ENCODE data around the gene NOXA1.

Gene NOXA1

GRCh38 chr9:137392232-137393007, 30.8 kb upstream of the NOXA1 start:
- Histone ChIP-seq H3K4ac (ENCODE audit: low read length) (no peak overlapping the region), H2BK15ac (ENCODE audit: low read length) (no peak overlapping the region), H3K4me3 (ENCODE audit: low read length in 2 of 2) (no peak overlapping the region), H4K91ac (ENCODE audit: low read depth, low read length, poor library complexity) (no peak overlapping the region), H3K4me1 (ENCODE audit: control insufficient read depth in 2 of 2, insufficient read depth in 1 of 2, low read depth in 1 of 2, low read length in 2 of 2) (peaks cover 1 to 16% of the 10 kb centered on the region in 2 donors), H3K9me3 (replicated peaks in 1 of 2; ENCODE audit: control insufficient read depth in 2 of 2, insufficient read depth in 1 of 2, low read depth in 1 of 2, low read length in 2 of 2) (peaks cover 2 to 3% of the 10 kb centered on the region in 2 donors), H3K79me1 (ENCODE audit: low read depth, low read length) (peaks cover 9% of the 10 kb centered on the region), H3K27me3 (ENCODE audit: control insufficient read depth in 3 of 3, insufficient read depth in 3 of 3, low read depth in 1 of 3, low read length in 3 of 3) (no peaks in the 10 kb centered on the region), H2BK12ac (ENCODE audit: low read length) (no peak overlapping the region), H2BK120ac (ENCODE audit: low read depth, low read length) (no peak overlapping the region), H3K14ac (ENCODE audit: low read length) (no peak overlapping the region), H3K4me2 (ENCODE audit: insufficient read depth, low read length, poor library complexity, severe bottlenecking) (peak overlapping the region; percentile 11), H2BK5ac (ENCODE audit: low read length) (no peak overlapping the region), H3K18ac (ENCODE audit: low read length) (no peak overlapping the region), H2AFZ (ENCODE audit: low read length) (no peak overlapping the region), H3K36me3 (replicated peaks in 1 of 2; ENCODE audit: control insufficient read depth in 2 of 2, insufficient read depth in 2 of 2, low read length in 2 of 2) (peaks cover 2 to 6% of the 10 kb centered on the region in 2 donors), H2AK5ac (ENCODE audit: low read depth, low read length) (no peak overlapping the region), H3K27ac (replicated peaks; ENCODE audit: low read length) (no peak overlapping the region), H3K9ac (ENCODE audit: low read depth, low read length, poor library complexity) (peak overlapping the region; percentile 21), H3K23ac (ENCODE audit: low read depth, low read length, poor library complexity) (peak overlapping the region; percentile 20), H4K8ac (ENCODE audit: low read depth, low read length) (peak overlapping the region; percentile 3)
- WGBS, 2 donors (ENCODE audit: extremely low coverage in 2 of 2, insufficient read length in 2 of 2, insufficient replicate concordance in 1 of 2), result no CpG with 5 or more reads among the region's 23 CpGs
- DNase-seq (ENCODE audit: low spot score), result no peak

- peak overlapping the region; percentile 30 for H3K9ac ChIP-seq (ENCODE audit: low read depth, low read length, poor library complexity)
- no peak overlapping the region for H2BK5ac ChIP-seq (ENCODE audit: low read length)
- no peak overlapping the region for H3K4me2 ChIP-seq (ENCODE audit: insufficient read depth, low read length, poor library complexity, severe bottlenecking)
- no peak overlapping the region for H2BK15ac ChIP-seq (ENCODE audit: low read length)
- peaks cover 9% of the 10 kb centered on the region for H3K79me1 ChIP-seq (ENCODE audit: low read depth, low read length)
- peak overlapping the region; percentile 38 for H3K18ac ChIP-seq (ENCODE audit: low read length)
- H3K4ac ChIP-seq (ENCODE audit: low read length), result no peak overlapping the region
- H2BK12ac ChIP-seq (ENCODE audit: low read length), result peak overlapping the region; percentile 7
- no peaks in the 10 kb centered on the region for H3K27me3 ChIP-seq (ENCODE audit: control insufficient read depth in 3 of 3, insufficient read depth in 3 of 3, low read depth in 1 of 3, low read length in 3 of 3)
- no peak overlapping the region for H2AK5ac ChIP-seq (ENCODE audit: low read depth, low read length)
- no peak overlapping the region for H4K91ac ChIP-seq (ENCODE audit: low read depth, low read length, poor library complexity)
- no peak for DNase-seq (ENCODE audit: low spot score)
- peak overlapping the region; percentile 20 for H3K23ac ChIP-seq (ENCODE audit: low read depth, low read length, poor library complexity)
- H3K36me3 ChIP-seq (replicated peaks in 1 of 2; ENCODE audit: control insufficient read depth in 2 of 2, insufficient read depth in 2 of 2, low read length in 2 of 2), result peaks cover 2 to 6% of the 10 kb centered on the region in 2 donors
- no peak overlapping the region for H3K27ac ChIP-seq (replicated peaks; ENCODE audit: low read length)
- H2BK120ac ChIP-seq (ENCODE audit: low read depth, low read length), result no peak overlapping the region
- no peak overlapping the region for H3K14ac ChIP-seq (ENCODE audit: low read length)
- no peak overlapping the region for H4K8ac ChIP-seq (ENCODE audit: low read depth, low read length)
- no peak overlapping the region for H3K4me3 ChIP-seq (ENCODE audit: low read length in 2 of 2)
- peaks cover 3 to 5% of the 10 kb centered on the region in 2 donors for H3K9me3 ChIP-seq (replicated peaks in 1 of 2; ENCODE audit: control insufficient read depth in 2 of 2, insufficient read depth in 1 of 2, low read depth in 1 of 2, low read length in 2 of 2)
- no CpG with 5 or more reads among the region's 28 CpGs for WGBS, 2 donors (ENCODE audit: extremely low coverage in 2 of 2, insufficient read length in 2 of 2, insufficient replicate concordance in 1 of 2)
- H2AFZ ChIP-seq (ENCODE audit: low read length), result no peak overlapping the region
- peaks cover 1 to 8% of the 10 kb centered on the region in 2 donors for H3K4me1 ChIP-seq (ENCODE audit: control insufficient read depth in 2 of 2, insufficient read depth in 1 of 2, low read depth in 1 of 2, low read length in 2 of 2)
Measured at GRCh38 chr9:137393176-137394150, 29.7 kb upstream of the NOXA1 start.

- peak overlapping the region; percentile 65 for H3K23ac ChIP-seq (ENCODE audit: low read depth, low read length, poor library complexity)
- H3K14ac ChIP-seq (ENCODE audit: low read length), result peak overlapping the region; percentile 47
- no peak overlapping the region for H3K4me2 ChIP-seq (ENCODE audit: insufficient read depth, low read length, poor library complexity, severe bottlenecking)
- H3K9ac ChIP-seq (ENCODE audit: low read depth, low read length, poor library complexity), result peak overlapping the region; percentile 21
- peak overlapping the region; percentile 80 for H3K18ac ChIP-seq (ENCODE audit: low read length)
- DNase-seq (ENCODE audit: low spot score), result no peak
- H3K27me3 ChIP-seq (ENCODE audit: control insufficient read depth in 3 of 3, insufficient read depth in 3 of 3, low read depth in 1 of 3, low read length in 3 of 3), result no peaks in the 10 kb centered on the region
- no peak overlapping the region for H2BK15ac ChIP-seq (ENCODE audit: low read length)
- H2BK12ac ChIP-seq (ENCODE audit: low read length), result peak overlapping the region; percentile 73
- no peak overlapping the region for H2BK120ac ChIP-seq (ENCODE audit: low read depth, low read length)
- no peak overlapping the region for H3K4ac ChIP-seq (ENCODE audit: low read length)
- H3K36me3 ChIP-seq (replicated peaks in 1 of 2; ENCODE audit: control insufficient read depth in 2 of 2, insufficient read depth in 2 of 2, low read length in 2 of 2), result peaks cover 2 to 3% of the 10 kb centered on the region in 2 donors
- H3K79me1 ChIP-seq (ENCODE audit: low read depth, low read length), result peaks cover 9% of the 10 kb centered on the region
- H2BK5ac ChIP-seq (ENCODE audit: low read length), result peak overlapping the region; percentile 24
- no peak overlapping the region for H3K4me3 ChIP-seq (ENCODE audit: low read length in 2 of 2)
- peaks cover 3 to 5% of the 10 kb centered on the region in 2 donors for H3K9me3 ChIP-seq (replicated peaks in 1 of 2; ENCODE audit: control insufficient read depth in 2 of 2, insufficient read depth in 1 of 2, low read depth in 1 of 2, low read length in 2 of 2)
- WGBS, 2 donors (ENCODE audit: extremely low coverage in 2 of 2, insufficient read length in 2 of 2, insufficient replicate concordance in 1 of 2), result no CpG with 5 or more reads among the region's 36 CpGs
- no peak overlapping the region for H4K91ac ChIP-seq (ENCODE audit: low read depth, low read length, poor library complexity)
- no peak overlapping the region for H3K27ac ChIP-seq (replicated peaks; ENCODE audit: low read length)
- no peak overlapping the region for H4K8ac ChIP-seq (ENCODE audit: low read depth, low read length)
- no peak overlapping the region for H2AFZ ChIP-seq (ENCODE audit: low read length)
- peaks cover 3 to 6% of the 10 kb centered on the region in 2 donors for H3K4me1 ChIP-seq (ENCODE audit: control insufficient read depth in 2 of 2, insufficient read depth in 1 of 2, low read depth in 1 of 2, low read length in 2 of 2)
- H2AK5ac ChIP-seq (ENCODE audit: low read depth, low read length), result peak overlapping the region; percentile 74
Measured at GRCh38 chr9:137394866-137395665, 28.1 kb upstream of the NOXA1 start.
